GM21576 (cell line): ENCODE results near the gene LRP6.
"Not testable (repeated sequence)": the region's sequence is repeated elsewhere in the genome, so short reads cannot be mapped to it uniquely, and the experiment has no call there.

Source experiments
- ATAC-seq: cut with Tn5 transposase; IDR thresholded peaks from one replicate; pipeline ENCODE4 v1.9.1; 2021; ENCODE audit warnings: mild to moderate bottlenecking, moderate library complexity; ENCODE audit not compliant: unreplicated experiment

The LRP6 gene

GRCh38 chr12:12266389-12266872 is 413 bp downstream of the LRP6 start:
- no peak for ATAC-seq

GRCh38 chr12:12265571-12266388 is 1.1 kb downstream of the LRP6 start:
- ATAC-seq = no peak

GRCh38 chr12:12265035-12265434 is 1.8 kb downstream of the LRP6 start:
- no peak for ATAC-seq

- no peak for ATAC-seq
Observed at GRCh38 chr12:12263909-12264308, 2.9 kb downstream of the LRP6 start.

- ATAC-seq = not testable (repeated sequence)
Observed at GRCh38 chr12:12256291-12256757, 10.5 kb downstream of the LRP6 start.

GRCh38 chr12:12254553-12254952 is 12.3 kb downstream of the LRP6 start:
- ATAC-seq = no peak

- ATAC-seq = no peak
Observed at GRCh38 chr12:12249216-12250050, 17.4 kb downstream of the LRP6 start.

GRCh38 chr12:12247584-12247983 is 19.3 kb downstream of the LRP6 start:
- no peak for ATAC-seq

- ATAC-seq = no peak
Observed at GRCh38 chr12:12244341-12244740, 22.5 kb downstream of the LRP6 start.

GRCh38 chr12:12240662-12241340 is 26.0 kb downstream of the LRP6 start:
- ATAC-seq = no peak

GRCh38 chr12:12239127-12239526 is 27.7 kb downstream of the LRP6 start:
- no peak for ATAC-seq

- no peak for ATAC-seq
Observed at GRCh38 chr12:12238605-12239004, 28.2 kb downstream of the LRP6 start.

GRCh38 chr12:12236896-12237295 is 29.9 kb downstream of the LRP6 start:
- no peak for ATAC-seq

GRCh38 chr12:12230275-12230674 is 36.6 kb downstream of the LRP6 start:
- ATAC-seq = no peak

- ATAC-seq = no peak
Observed at GRCh38 chr12:12229556-12230092, 37.2 kb downstream of the LRP6 start.

- ATAC-seq = no peak
Observed at GRCh38 chr12:12228402-12228801, 38.4 kb downstream of the LRP6 start.

- ATAC-seq = no peak
Observed at GRCh38 chr12:12226187-12226586, 40.7 kb downstream of the LRP6 start.

- ATAC-seq = no peak
Observed at GRCh38 chr12:12224240-12224940, 42.5 kb downstream of the LRP6 start.

- no peak for ATAC-seq
Observed at GRCh38 chr12:12221560-12221959, 45.3 kb downstream of the LRP6 start.

- no peak for ATAC-seq
Observed at GRCh38 chr12:12219664-12220063, 47.2 kb downstream of the LRP6 start.
